ENCODE results near the gene DCUN1D3.

The DCUN1D3 gene

GRCh38 chr16:20918486-20919239 is 18.5 kb upstream of the DCUN1D3 start:
- no peak for DNase-seq

DNA sequence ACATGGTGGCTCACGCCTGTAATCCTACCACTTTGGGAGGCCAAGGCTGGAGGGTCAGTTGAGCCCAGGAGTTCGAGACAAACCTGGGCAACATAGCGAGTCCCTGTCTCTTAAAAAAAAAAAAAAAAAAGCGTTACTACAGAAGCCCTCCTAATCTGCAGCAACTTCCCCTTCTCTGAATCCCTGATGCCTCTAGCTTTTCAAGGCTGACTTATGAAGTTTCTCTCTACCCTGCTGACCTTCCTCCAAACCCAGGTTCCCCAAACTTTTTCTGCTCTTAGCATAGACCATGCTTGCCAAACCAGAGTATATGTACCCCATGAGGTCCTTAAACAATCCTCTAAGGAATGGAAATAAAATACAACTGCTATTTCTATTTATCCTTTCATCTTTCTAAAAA is 16.8 kb upstream of the DCUN1D3 start:
- no peak for DNase-seq

DNA sequence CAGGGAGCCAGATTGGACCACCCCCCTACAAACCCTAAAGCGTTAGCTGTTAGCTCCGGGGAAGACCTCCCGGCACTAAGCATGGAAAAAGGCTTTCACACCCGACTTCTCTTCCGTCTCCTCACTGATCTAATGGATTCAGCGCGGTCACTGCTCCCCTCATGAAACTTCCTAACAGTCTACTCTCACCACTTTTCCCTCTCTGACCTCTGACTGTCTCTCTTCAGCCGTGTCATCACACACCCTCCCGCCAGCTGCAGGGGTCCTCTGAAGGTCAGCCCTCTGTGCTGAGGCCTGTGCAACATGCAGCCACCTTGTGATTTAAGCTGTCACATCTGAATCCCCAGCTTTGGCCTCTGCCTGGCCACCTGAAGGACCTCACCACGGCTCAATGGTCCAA is 16.1 kb upstream of the DCUN1D3 start:
- no peak for DNase-seq

DNA sequence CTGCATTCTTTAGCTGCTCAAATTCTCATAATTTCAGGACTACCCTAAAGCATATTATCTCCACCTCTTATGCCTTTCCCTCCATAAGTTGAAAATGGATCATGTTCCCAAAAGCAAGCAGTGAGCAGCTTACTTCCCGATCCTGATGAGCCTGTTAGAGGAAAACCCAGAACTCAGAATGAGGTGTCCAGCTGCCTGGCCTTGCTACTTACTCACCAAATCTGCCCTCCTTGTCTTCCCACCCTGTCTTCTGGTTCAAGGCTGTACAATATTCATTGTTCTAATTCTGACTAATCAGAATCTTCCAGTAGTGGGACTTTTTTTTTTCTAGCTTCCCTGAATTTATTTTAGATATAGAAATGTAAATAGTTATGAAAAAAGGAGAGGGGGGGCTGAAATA is 11.2 kb upstream of the DCUN1D3 start:
- DNase-seq: no peak

DNA sequence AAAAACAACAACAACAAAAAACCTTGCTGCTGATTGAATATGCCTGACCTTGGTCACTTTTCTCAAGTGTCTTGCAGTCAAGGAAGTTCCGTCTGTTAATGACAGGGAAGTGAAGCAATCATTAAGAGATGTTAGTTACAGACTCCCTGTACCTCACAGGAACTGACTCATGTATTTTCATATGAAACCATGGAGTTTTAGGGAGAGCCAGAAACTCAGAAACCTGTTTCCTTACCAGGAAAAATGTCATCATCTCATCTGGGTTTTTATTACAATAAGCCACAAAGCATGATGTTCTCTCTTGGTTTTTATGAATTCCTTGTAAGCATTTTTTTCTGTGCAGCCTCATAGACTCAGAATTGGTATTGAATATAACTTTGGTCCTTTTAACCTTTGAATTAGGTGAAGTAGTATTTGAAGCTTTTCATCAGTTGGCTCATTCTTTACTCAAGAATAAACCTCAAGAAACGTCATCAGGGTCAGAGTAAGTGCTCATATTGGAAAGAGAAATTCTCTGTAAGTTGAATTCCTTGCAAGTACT is 10.7 kb upstream of the DCUN1D3 start:
- DNase-seq: peak; percentile 47

DNA sequence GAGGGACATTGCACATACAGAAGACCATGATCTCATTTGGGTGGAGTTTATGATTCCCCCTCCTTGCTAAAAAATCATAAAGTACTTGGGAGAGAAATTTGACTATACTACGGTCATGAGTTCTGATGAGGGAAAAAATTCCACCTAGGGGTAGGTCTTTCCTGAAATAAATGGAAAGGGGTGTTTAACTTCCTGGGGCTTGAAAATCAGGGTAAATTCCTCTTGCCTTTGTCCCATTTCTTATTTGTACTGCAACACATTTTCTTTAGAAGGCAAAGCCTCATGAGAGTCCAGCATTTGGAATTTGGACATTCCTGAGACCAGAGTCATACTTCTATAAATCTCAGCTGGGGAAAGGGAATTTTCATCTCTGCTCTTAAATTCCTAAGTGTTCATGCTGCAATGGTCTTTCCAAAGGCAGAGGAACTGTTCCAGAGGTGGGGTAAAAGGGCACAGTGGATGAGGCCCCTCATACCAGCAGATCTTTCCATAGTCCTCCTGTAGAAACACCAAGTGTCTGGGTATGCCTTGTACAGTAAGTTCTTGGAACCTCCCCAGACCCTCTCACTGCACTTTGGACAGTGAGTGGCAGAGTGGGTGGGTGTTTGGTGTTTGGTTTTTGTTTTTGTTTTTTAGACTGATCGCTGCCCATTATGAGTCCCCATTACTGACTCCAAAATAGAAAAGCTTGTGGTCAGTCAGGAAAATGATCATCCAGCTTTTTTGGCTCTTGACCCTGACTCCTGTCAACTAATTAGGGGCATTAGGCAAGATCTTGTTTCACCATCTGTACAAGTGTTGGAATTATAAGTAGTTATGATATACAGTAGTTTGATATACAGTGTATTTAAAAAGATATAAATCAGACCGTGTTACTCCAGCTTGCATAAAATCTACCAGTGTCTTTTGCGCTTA is 6.4 kb upstream of the DCUN1D3 start:
- DNase-seq: peak; percentile 36

DNA sequence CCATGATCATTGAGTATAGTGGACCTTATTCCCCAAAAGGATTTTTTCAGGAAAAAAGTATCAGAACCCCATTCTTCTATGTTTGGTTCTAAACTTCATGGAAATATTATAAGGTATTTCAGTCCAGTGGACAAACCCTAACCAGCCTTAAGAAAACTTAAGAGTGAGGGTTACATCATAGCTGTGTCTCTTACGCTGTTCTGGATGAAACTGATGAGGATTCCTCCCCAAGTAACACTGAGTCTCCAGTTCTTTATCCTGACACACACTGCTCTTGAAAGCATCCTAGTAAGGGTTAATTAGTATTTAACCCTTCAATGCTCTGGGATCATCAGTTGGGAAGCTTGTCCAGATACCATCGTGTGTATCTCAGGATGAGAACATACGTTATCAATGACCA is 5.4 kb upstream of the DCUN1D3 start:
- DNase-seq: no peak

GRCh38 chr16:20904507-20905081 is 4.4 kb upstream of the DCUN1D3 start:
- DNase-seq: no peak

DNA sequence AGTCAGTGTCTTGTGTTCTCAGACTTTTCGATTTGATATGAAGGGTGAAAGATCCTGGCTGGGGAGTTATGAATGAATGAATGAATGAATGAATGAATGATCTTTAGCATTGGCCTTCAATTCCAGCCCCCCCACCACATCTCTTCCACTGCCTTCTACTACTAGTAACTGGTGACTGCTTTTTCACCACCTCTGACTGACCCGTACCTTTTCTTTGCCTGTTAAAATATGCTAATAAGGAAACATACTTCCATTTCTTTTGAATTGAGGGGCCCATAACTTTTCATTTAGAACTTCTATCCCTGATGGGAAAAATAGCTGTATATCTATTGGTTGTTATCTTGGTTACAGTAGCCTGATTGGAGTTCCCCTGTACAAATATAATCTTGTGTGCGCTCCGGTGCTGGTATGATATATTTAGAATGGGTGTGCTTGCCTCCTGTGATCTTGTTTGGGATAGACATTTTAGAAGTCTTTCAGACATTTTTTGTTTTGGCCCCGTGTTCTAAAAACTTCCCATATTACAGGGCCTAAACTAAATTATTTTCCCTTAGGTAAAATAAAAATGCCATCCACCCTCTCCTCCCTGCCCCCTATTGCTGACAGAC is 3.8 kb upstream of the DCUN1D3 start:
- no peak for DNase-seq

GRCh38 chr16:20903116-20903898 is 3.1 kb upstream of the DCUN1D3 start:
- DNase-seq: no peak

DNA sequence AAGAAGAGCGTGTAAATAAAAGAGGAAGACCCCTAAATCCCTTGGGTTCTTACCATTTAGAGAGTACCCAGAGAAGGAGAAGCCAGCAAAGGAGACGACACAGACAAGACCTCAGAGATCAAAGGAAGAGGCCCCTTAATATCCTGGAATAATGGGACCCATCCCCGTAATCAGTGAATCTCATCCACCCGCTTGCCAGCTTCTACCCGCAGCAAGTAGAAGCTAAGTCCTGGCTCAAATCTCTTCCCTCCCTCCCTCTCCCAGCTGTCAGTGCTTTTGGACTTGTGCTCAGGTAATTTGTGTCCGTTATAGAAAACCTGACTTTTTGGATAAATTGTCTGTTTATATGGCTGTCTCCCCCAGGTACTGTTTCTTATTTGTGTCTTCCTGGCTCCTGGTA is 2.3 kb upstream of the DCUN1D3 start:
- no peak for DNase-seq

DNA sequence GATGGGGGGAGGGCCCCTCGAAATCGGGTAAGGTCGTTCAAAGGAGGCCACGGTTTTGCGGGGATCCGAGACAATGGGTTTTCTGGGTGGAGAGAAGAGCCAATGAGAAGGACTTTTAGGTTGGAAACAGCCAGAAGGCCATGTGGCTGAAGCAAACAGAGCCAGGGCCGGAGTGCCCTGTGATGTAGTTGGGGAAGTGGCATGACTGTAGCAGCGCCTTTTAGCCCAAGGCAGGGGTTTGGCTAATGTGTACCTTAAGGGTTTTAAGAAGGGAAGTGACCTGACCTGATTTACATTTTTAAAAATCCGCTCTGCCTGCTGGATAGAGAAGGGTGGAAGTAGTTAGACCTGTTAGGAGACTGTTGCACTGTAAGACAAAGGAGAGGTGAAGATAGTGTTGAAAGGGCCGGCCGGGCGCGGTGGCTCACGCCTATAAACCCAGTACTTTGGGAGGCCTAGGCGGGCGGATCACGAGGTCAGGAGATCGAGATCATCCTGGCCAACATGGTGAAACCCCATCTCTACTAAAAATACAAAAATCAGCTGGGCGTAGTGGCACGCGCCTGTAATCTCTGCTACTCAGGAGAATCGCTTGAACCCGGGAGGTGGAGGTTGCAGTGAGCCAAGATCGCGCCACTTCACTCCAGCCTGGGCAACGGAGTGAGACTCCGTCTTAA is 1.4 kb upstream of the DCUN1D3 start:
- no peak for DNase-seq

- no peak for DNase-seq
These were observed 894 bp upstream of the DCUN1D3 start for GRCh38 chr16:20901068-20901435.

GRCh38 chr16:20899477-20900298 is 470 bp downstream of the DCUN1D3 start:
- no peak for DNase-seq

- DNase-seq: peak; percentile 39
These were observed 1.1 kb downstream of the DCUN1D3 start for GRCh38 chr16:20899071-20899470.

DNA sequence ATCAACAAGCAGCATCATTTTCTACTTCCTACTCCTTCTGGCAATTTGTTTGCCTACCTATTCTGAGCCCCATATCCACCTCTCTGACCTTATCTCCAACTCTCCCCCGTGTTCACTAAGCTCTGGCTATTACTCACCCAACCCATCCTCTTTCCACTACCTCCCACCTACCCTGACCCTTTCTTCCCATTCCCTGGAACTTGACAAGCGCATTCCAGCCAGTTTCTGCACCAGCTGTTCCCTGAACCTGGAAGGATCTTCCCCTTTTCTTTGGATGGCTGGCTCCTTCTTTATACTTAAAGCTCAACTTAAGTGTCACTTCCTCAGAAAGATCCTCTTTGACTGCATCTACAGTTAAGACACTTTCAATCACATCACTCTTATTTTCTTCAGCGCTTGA is 2.2 kb downstream of the DCUN1D3 start:
- DNase-seq: no peak

DNA sequence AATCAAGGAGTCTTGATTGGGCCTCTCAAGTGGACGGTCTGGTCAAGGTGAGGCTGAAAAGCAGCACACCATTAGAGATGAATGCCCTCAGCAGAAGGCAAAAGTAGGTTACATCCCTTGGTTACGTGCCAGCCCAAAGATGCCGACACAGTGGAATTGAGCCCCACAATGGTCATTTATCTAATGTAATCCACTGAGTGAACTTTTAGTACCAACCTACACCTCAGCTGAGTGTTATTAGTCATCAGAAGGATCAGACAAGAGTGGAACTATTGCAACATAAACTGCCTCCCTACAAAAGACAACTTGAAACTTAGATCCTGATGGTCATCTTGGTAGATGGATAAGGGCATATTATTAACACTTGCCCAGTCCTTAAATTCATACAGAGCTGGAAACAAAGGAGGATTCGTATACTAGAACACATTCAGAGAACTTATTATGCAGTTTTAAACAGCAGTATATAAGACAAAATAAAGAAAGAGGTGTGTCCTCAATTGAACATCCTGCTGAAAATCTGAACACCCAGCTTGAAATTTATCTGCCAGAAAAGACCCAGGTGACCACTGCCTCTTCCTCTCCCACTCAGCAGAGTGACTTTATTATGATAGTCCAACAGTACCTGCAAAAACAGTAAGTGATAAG is 2.8 kb downstream of the DCUN1D3 start:
- no peak for DNase-seq

DNA sequence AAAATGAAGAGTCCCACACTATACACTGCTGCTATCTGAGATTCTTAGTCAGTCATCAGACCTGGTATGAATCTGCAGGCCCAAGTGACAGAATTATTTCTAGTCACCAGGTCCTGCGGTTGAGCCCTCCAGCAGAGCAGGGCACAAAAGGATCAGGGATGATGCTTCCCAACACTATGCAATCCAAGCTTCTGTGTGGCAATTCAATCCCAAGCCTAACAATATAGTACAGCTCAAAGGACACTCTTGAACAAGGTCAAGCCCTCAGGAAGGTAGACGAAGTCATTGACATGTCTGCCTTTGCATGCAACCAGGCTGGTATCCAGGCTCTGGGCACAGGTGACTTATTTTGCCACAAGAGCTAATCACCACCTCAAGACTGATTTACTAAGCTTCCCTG is 5.8 kb downstream of the DCUN1D3 start:
- DNase-seq: no peak

DNA sequence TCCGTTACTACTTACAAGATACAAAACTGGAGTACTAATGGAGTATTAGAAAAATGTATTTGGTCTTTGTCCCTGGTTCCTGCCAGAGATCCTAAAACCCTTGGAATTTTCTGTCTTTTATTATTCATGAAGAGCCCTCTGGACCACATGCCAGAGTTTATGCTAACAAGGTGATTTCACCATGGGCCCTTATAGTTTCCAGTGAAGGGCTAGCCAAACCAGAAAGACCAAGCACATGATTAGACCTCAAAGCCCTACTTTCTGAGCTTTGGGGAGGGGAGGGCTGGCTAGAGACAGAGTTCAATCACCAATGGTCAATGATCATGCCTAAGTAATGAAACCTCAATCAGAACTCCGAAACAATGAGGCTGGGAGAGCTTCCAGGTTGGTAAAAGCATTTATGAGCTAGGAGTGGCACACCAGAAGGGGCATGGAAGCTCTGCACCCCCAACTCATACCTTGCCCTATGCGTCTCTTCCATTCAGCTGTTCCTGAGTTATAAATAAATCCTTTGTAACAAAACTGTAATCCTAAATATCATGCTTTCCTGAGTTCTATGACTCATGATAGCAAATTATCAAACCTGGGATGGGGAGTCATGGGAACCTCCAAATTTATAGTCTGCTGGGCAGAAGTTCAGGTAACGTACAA is 10.4 kb downstream of the DCUN1D3 start:
- no peak for DNase-seq

DNA sequence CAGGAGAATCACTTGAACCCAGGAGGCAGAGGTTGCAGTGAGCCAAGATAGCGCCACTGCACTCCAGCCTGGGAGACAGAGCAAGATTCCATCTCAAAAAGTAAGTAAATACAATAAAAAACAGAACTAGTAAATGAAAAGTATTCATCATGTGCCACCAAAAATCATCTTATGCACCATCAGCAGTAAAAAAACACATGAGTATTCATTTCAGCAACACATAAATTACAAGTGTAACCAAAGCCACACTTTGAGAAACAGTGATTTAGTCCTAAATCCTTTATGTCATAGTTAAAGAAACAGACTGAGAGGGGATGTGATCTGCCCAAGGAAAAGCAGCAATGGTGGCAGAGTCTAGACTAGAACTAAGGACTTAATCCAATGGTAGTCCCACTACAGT is 13.0 kb downstream of the DCUN1D3 start:
- no peak for DNase-seq
